Kidney (tissue), 14 donors: ENCODE results near the gene CARD19. TPM values are rescaled to one million over a fixed set of nuclear protein-coding genes. Genes with fewer than 3 reads are reported as not detected.
"Not testable (repeated sequence)": the region's sequence is repeated elsewhere in the genome, so short reads cannot be mapped to it uniquely, and the experiment has no call there.

Source experiments
- DNase-seq, 5 donors: peaks; one replicate each; pipeline ENCODE4 v3.0.0-alpha.2; 2013 to 2020
- FAIRE-seq: peaks from 2 replicates; lab custom pipeline; 2012; peaks lifted over from hg19 to GRCh38; lab: Jason Lieb, UNC
- H3K27ac ChIP-seq, 2 donors: one replicate each; pipeline ENCODE4 v1.7.0; 2013; ENCODE audit warnings: low read depth in 2 of 2, low read length in 2 of 2, inconsistent platforms in 1 of 2
- H3K27me3 ChIP-seq: one replicate; pipeline ENCODE4 v1.7.1; 2013; ENCODE audit warnings: low read length, inconsistent platforms; ENCODE audit not compliant: control insufficient read depth, insufficient read depth
- H3K36me3 ChIP-seq, 3 donors: one replicate each; pipeline versions ENCODE4 v1.7.0 to v1.7.1; 2013; ENCODE audit warnings: low read length in 3 of 3, control low read depth in 1 of 3, inconsistent platforms in 1 of 3; ENCODE audit not compliant: insufficient read depth in 3 of 3, control insufficient read depth in 2 of 3
- H3K4me1 ChIP-seq, 3 donors: one replicate each; pipeline versions ENCODE4 v1.7.0 to v1.7.1; 2013; ENCODE audit warnings: low read length in 3 of 3, inconsistent platforms in 1 of 3, low read depth in 1 of 3; ENCODE audit not compliant: control insufficient read depth in 2 of 3, insufficient read depth in 2 of 3
- H3K4me3 ChIP-seq, 3 donors: one replicate each; pipeline versions ENCODE4 v1.7.0 to v1.8.1; 2013; ENCODE audit warnings: low read length in 3 of 3, control low read depth in 1 of 3, inconsistent platforms in 1 of 3
- H3K9ac ChIP-seq, 3 donors: one replicate each; pipeline versions ENCODE4 v1.7.0 to v1.7.1; 2013; ENCODE audit warnings: low read length in 3 of 3, control low read depth in 1 of 3, inconsistent platforms in 1 of 3
- H3K9me3 ChIP-seq, 3 donors: one replicate each; pipeline versions ENCODE4 v1.7.0 to v1.7.1; 2013; ENCODE audit warnings: low read length in 3 of 3, control low read depth in 1 of 3, inconsistent platforms in 1 of 3; ENCODE audit not compliant: control insufficient read depth in 2 of 3, insufficient read depth in 1 of 3
- intact Hi-C: fragments of 100-400 bp; cut with DNase I; formaldehyde crosslinking; loops from one replicate; pipeline ENCODE4 v1.11.1; 2022
- polyA plus RNA-seq: library from polyadenylated mRNA; stranded (reverse); fragments of 350-450 nt; fragmentation: Illumina TruSeq; extraction: RNeasy Lipid Tissue Mini Kit (QIAGEN cat#74804); gene quantifications from one replicate; pipeline ENCODE4 v1.2.3, GENCODE V29; 2014; ENCODE audit warnings: low read depth, low replicate concordance; ENCODE audit not compliant: insufficient read depth
- total RNA-seq: library from RNA; stranded (reverse); fragmentation: NEBNext Ultra II Directional; extraction: Animal tissue kit (Norgen Biotek cat#: 25700); gene quantifications from one replicate; pipeline ENCODE4 v1.2.1, GENCODE V29; 2021
- TF ChIP-seq, protein P1 (sequence below): IDR thresholded peaks from 3 replicates; pipeline ENCODE4 v1.5.1; 2012; ENCODE audit warnings: mild to moderate bottlenecking, moderate library complexity, borderline replicate concordance; ENCODE audit not compliant: insufficient read depth; ENCODE audit errors: extremely low read depth
- donor health status: control.
- donor health status: control.
- donor health status: control.
- donor health status: control.
- donor health status: control.
- donor health status: DM: yes; HTN: yes; CAD: no.
- donor health status: Normal renal cell carcinoma (clear cell type).

The CARD19 gene
- total and polyA plus RNA-seq, 2 donors from 2014 or later = 44.5 to 49.3 TPM

DNA sequence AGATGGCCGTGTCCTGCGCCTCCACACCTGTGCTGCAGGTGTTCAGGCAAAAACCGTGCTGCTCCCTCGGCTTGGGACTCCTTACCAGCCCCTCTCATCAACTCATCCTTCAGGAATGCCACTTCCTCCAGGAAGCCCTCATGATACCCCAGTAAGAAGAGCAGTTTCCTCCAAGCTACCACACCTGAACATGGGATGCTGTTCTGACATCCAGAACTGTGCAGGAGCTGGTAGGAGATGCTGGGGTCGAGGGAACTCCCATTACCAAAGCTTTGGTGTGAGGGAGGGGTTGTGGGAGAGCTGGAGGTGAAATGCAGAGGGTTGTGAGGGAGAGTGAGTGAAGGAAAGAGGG, 18.9 kb downstream of the CARD19 start:
- no peaks in the 10 kb centered on the region for H3K27me3 ChIP-seq
- TF ChIP-seq, protein P1, sequence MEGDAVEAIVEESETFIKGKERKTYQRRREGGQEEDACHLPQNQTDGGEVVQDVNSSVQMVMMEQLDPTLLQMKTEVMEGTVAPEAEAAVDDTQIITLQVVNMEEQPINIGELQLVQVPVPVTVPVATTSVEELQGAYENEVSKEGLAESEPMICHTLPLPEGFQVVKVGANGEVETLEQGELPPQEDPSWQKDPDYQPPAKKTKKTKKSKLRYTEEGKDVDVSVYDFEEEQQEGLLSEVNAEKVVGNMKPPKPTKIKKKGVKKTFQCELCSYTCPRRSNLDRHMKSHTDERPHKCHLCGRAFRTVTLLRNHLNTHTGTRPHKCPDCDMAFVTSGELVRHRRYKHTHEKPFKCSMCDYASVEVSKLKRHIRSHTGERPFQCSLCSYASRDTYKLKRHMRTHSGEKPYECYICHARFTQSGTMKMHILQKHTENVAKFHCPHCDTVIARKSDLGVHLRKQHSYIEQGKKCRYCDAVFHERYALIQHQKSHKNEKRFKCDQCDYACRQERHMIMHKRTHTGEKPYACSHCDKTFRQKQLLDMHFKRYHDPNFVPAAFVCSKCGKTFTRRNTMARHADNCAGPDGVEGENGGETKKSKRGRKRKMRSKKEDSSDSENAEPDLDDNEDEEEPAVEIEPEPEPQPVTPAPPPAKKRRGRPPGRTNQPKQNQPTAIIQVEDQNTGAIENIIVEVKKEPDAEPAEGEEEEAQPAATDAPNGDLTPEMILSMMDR = no peak
- H3K9me3 ChIP-seq = no peaks in the 10 kb centered on the region
- peaks cover 0 to 8% (median 0%) of the 10 kb centered on the region in 3 donors for H3K36me3 ChIP-seq
- DNase-seq (peak in 2 of 5 donors; percentile 5 to 7), FAIRE-seq (no peak)
- intact Hi-C loops = no loop called here
- H3K4me1 ChIP-seq = peaks cover 0 to 16% (median 10%) of the 10 kb centered on the region in 3 donors
- H3K4me3 ChIP-seq = no peak overlapping the region
- no peak overlapping the region for H3K9ac ChIP-seq
- H3K27ac ChIP-seq = no peak overlapping the region

DNA sequence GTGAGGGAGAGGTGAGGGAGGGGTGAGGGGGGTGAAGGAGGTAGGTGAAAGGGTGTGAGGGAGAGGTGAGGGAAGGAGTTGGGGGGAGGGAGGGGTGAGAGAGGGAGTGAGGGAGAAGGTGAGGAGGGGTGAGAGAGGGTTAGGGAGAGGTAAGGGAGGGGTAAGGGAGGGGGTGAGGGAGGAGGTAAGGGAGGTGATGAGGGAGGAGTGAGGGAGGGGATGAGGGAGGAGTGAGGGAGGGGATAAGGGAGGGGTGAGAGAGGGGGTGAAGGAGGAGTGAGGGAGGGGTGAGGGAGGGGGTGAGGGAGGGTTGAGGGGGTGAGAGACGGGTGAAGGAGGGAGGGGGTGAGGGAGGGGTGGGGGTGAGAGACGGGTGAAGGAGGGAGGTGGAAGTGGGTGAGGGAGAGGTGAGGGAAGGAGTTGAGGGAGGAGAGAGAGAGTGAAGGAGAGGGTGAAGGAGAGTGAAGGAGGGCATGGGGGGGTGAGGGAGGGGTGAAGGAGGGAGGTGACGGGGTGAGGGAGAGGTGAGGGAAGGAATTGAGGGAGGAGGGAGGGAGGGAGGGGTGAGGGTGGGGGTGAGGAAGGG, 19.6 kb downstream of the CARD19 start:
- peak in 2 of 5 donors; percentile 8 to 43 for DNase-seq

DNA sequence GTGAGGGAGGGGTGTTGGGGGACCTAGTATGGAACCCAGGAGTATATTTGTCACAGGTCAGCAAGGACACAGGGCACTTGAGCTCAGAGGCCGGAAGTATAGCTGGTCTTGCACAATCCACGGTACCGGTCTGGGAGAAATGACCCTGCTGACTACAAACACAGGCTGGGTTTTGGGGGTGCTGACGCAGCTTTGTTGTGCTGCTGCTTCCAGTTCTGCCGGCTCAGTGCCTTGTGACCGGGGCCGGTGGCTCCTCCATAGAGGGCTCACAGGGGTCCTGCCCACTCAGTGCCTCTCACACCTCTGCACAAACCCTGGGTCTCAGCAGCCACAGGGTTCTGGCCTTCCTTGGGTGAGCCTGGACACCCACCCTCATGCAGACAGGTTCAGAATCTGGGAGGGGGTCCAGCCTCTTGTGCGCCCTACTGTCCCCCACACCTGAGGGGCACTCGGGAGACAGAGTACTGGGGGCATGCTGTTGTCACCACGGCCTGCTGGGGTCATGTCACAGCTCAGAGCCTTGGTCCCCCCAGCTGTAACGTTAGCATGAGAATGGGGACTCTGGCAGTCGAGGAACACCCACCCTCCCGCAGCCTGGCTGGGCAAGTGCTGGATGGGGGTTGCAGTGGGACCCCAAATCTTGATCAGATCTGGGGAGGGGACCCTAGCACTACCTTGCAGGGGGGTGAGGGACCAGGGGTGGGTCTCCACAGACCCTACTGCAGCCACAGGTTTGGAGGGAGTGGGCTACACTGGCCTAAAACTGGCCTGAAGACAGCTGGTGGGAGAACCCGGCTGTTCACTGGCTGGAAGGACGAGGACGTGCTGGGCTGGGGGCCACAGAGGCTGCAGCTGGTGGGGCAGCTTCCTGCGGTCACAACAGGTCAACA, 20.3 kb downstream of the CARD19 start:
- H3K9me3 ChIP-seq = no peaks in the 10 kb centered on the region
- H3K36me3 ChIP-seq = peaks cover 0 to 12% (median 0%) of the 10 kb centered on the region in 3 donors
- TF ChIP-seq, protein P1 = no peak
- peak overlapping the region; percentile 76 to 91 for H3K27ac ChIP-seq
- intact Hi-C loops = no loop called here
- peaks cover 0 to 17% (median 10%) of the 10 kb centered on the region in 3 donors for H3K4me1 ChIP-seq
- FAIRE-seq (no peak), DNase-seq (peak; percentile 25 to 89 (median 54))
- H3K27me3 ChIP-seq = no peaks in the 10 kb centered on the region
- H3K9ac ChIP-seq = peak overlapping the region in 2 of 3 donors; percentile 17 to 34
- H3K4me3 ChIP-seq = no peak overlapping the region

More for the DNA sequence above, 19.6 kb downstream of the CARD19 start:
- intact Hi-C loops = no loop called here
- H3K36me3 ChIP-seq = peaks cover 0 to 8% (median 0%) of the 10 kb centered on the region in 3 donors
- TF ChIP-seq, protein P1 = no peak
- FAIRE-seq = no peak
- no peaks in the 10 kb centered on the region for H3K9me3 ChIP-seq
- no peak overlapping the region for H3K27ac ChIP-seq
- H3K4me3 ChIP-seq = no peak overlapping the region
- H3K27me3 ChIP-seq = no peaks in the 10 kb centered on the region
- no peak overlapping the region for H3K9ac ChIP-seq
- H3K4me1 ChIP-seq = peaks cover 0 to 17% (median 10%) of the 10 kb centered on the region in 3 donors

- FAIRE-seq, intact Hi-C loops: not testable (repeated sequence)
- peak in 1 of 5 donors; percentile 31 for DNase-seq
Measured at GRCh38 chr9:93117521-93117920, 21.5 kb downstream of the CARD19 start.

More at GRCh38 chr9:93117521-93117920, 21.5 kb downstream of the CARD19 start:
- Histone ChIP-seq H3K4me1 (peaks cover 0 to 17% (median 10%) of the 10 kb centered on the region in 3 donors), H3K36me3 (peaks cover 0 to 16% (median 0%) of the 10 kb centered on the region in 3 donors)
- not testable (repeated sequence) for H3K27ac ChIP-seq, H3K4me3 ChIP-seq, H3K9me3 ChIP-seq, H3K9ac ChIP-seq, H3K27me3 ChIP-seq
